GM21737 (cell line): ENCODE measurements around the gene FRY.

ENCODE experiments used
- ATAC-seq: cut with Tn5 transposase; IDR thresholded peaks from one replicate; pipeline ENCODE4 v1.9.1; 2021; ENCODE audit warnings: mild to moderate bottlenecking, moderate library complexity; ENCODE audit not compliant: unreplicated experiment

Gene FRY

DNA sequence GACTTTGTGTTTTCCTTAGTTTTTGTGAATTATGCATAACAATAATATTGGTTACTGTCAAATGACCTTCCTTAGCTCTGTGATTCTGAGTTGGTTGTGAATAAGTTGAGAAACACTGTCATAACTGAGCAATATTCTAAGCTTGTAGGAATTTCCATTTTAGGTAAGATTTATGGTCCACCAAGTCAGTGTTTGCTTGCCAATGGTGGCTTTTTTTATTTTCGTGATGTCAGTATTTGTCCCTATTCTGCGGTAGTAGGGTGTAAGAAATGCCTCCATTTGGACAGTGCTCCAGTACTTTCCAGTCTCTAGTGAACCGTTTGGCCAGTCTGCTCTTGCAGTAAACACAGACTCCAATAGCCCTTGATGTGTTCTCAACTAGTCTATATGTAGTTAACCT is 94.7 kb downstream of the FRY start:
- ATAC-seq, result no peak

DNA sequence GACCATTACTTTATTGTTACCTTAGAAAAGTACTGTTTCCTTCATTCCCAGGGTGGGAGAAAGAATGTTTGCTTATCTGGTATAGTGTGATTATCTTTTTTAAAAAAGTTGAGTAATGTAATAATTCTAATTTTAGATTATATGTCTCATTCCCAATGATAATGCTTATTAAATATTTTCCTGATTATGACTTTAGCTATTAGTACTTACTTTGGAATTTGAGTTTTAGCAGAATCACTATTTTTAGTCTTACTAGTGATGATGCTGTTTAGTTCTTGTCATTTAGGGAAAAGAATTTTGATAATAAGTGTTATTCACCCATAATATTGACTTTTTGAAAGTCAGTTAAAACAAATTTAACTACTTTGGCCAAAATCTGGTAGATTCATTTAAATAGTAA is 95.2 kb downstream of the FRY start:
- ATAC-seq, result no peak

DNA sequence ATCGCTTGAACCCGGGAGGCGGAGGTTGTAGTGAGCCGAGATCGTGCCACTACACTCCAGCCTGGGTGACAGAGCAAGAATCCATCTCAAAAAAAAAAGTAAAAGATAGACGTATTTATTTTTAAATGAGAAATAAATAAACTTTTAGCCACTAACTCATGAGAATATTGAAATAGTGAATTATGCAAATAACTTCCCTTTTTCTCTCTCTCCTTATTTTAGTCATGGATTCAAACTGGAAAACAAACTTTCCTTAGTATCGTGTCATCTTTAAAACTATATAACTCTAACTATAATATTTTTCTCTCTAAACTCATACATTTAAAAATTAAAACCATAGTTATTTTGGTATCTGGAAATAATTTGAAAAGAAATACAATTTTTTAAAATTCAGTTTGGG is 96.1 kb downstream of the FRY start:
- ATAC-seq, result no peak

DNA sequence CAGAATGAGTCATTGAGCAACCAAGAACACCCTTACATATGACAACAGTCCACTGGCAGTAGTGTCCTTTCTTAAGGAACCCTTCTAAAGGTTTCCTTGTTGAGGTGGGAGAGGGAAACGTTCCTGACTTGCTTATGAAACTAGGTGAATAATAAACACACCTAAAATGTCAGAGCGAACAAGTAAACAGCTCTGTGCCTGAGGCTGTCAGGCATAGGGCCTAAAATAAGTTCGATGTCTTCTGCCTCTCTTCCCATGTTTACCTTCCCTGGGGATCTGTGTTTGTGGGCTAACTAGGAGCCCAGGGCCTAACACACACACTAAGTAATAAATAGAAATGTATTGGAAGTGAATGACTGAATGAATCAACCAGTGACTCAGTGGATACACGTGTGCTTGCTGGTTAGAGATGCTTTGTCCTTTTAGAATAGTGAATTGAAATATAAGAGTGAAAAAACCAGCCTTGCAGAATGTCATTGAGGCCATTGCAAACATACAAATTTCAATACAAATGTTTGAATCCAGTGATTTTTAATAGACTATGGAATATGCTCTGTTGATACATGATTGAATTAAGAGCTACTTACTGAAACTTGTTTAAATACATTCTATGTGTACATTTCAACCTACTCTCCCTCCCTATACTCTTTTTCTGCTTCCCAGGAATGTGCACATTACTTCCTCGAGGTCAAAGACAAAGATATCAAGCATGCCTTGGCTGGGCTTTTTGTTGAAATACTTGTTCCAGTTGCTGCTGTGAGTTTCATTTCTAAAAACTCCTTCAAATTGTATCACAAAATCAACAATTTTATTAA is 102.9 kb downstream of the FRY start:
- no peak for ATAC-seq

DNA sequence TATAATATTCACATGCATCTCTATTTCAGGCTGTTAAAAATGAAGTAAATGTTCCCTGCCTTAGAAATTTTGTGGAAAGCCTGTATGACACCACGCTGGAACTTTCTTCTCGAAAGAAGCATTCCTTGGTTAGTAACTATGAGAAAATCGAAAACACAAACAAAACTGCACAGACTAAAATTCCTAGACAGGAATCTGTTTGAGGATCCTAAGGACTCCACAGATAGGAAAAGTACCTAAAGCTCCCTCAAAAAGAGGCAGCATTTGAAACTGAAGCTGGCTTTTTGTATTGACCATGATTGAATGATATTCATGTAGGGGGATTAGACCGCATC is 103.4 kb downstream of the FRY start:
- no peak for ATAC-seq

DNA sequence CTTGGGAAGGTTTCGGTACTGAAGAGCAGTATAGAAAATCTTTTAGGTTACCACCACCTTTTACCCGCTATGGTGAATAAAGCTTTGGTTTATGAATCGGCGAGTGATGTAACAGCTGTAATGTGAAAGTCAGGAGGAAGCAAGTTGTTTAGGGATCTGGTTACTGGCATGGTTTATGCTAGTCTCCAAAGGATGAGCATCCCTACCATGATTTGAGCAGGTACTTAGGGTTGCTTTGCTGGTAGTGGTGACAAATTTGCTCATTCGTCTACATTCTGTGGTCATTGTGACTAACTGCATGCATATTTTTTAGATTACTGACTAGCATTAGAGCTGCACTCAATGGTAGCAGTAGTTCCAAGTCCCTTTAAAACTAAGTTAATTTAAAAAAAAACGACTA is 104.1 kb downstream of the FRY start:
- no peak for ATAC-seq

DNA sequence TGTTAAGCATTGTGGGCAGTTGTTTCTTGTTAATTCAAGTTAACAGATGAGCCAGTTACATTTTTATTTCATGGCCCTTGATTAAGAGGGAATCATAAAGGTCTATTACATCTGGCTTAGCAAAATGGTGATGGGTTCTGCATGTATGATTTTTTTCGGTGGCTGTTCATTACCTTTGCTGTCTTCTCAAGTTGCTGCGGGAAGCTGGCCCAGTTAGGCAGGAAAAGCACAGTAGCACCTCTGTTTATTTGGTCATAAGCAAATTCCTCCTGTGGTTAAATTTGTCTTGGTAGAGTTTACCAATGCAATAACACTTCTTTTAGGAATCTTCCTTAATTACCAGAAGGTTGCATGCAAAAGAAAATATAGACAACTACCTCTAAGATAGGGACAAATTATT is 104.5 kb downstream of the FRY start:
- no peak for ATAC-seq

DNA sequence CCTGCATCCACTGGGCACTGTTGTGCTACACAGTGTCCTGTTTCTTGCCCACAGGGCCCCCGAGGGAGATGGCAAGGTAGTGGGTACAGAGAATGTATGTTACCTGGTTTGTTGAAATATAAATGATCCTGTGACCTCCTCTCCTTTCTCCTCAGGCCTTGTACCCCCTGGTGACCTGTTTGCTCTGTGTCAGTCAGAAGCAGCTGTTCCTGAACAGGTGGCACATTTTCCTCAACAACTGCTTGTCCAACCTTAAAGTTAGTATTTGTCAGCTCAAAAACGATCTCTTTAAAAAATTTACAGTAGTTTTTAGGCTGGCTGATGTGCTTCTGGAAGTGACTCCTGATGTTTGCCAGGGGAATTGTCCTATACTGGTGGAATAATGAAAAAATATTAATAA is 105.1 kb downstream of the FRY start:
- ATAC-seq, result no peak

DNA sequence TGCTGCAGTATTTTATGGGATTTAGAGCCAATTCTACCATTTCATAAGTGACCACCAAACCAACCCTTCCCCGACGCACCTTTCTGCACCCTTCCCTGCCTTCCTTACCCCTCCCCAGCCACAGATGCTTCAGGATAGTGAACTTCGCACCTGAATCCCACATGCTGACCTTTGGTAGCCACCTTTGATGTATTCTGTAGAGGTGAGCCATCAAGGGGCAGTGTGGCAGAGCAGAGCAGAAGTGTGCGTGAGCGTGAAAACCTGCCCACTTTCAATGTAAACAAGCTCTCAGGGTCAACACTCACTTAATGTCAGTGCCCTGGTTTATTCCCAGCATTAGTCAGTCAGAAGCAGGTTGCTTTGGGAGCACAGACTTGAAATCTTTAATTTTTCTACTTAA is 107.7 kb downstream of the FRY start:
- ATAC-seq, result no peak

DNA sequence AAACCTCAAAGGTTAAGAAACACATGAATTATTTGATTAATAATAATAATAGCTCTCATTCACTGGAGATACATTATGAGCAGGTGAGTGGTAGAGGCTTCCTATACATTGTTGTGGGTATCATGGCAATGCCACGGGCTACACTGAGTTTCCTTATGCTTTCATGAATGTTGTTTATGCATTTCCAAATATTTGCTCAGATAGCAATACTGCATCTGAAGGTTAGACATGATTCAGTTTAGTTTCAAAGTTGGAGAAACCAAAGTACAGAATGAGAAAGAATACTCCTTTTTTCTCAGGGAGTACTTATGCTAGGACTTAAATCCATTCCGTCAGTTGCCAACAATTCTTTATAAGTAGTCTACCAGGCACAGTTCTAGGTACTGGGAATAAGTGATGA is 108.5 kb downstream of the FRY start:
- no peak for ATAC-seq

DNA sequence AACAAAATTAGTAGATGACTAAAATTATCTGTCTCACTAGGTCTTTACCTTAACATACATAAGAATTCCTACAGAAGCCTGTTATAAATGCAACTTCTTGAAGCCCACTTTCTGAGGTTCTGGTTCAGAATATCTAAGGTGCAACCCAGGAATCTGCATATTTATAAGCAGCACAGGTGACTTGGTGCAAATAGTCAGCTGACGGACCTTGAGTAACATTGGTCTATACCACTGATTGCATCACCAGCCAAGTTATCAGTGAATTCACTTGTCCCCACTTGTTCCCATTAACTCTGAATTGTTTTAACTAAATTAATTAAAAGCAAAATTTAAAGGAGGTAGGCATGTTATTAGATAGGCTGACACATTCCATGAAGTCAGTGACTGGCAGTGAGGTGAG is 109.9 kb downstream of the FRY start:
- ATAC-seq, result no peak

DNA sequence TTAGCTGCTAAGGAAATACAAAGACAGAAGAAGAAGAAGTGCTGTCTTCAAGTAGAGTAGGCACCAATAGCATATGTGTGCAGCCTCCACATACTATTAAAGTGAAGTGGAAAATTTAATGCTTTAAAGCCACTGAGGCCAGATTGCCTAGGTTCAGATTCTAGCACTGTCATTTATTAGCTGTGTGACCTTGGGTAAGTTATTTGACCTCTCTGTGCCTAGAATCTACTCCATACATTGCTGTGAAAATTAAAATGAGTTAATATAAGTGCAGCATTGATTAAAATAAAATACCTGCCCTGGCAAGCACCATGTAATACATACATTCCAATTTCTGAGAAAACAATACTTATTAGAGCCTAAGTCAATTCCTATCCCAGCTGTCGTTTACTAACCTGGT is 110.5 kb downstream of the FRY start:
- ATAC-seq, result no peak

DNA sequence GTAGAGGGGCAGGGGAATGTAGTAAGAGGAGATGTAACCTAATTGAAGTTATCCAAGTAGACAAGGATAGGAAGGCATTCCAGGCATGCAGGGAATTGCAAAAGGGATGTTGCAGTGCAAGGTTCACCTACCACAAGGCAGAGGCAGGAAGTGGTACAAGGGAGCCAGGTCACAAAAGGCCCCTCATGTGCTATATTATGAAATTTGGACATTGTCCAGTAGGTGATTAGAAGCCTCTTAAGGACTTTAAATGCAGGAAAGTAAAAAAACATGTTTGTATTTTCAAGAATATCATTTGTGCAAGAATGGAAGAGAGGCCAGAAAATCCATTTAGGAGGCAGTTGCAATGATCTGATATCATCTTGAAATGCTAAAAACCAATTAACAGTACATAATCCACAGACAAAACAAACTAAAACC is 111.4 kb downstream of the FRY start:
- ATAC-seq, result no peak

DNA sequence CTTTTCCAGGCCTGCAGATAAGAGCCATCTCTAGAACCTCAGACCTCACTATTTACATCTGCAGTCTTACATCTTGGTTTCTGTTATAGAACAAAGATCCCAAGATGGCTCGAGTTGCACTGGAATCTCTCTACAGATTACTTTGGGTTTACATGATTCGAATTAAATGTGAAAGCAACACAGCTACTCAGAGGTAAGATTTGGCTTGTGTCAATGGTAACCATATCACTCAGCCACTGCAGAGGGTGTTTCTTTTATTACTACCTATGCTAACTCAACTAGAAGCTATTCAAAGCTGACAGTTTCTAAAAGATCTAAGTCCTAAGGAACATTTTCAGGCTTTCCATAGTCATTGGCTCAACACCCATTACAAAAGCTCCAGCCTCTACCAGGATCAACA is 115.6 kb downstream of the FRY start:
- no peak for ATAC-seq

DNA sequence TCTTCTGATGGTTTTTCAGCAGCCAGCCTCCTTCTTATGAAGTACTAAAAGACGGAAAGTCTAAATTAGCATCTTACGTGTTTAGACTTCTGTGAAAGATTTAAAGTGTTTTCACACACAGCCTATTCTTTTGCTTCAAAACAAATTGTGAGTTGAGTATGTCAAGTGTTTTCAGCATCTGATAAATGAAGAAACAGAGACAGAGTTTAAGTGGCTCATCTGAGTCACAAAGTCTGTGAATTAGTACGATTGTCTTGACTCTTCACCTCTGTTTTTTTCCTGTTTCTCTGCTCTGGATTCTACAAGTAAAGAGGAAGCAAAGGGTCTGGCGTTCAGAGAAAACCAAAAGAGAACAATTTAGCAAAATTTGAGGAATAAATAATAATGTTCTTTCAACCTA is 116.4 kb downstream of the FRY start:
- ATAC-seq, result no peak

DNA sequence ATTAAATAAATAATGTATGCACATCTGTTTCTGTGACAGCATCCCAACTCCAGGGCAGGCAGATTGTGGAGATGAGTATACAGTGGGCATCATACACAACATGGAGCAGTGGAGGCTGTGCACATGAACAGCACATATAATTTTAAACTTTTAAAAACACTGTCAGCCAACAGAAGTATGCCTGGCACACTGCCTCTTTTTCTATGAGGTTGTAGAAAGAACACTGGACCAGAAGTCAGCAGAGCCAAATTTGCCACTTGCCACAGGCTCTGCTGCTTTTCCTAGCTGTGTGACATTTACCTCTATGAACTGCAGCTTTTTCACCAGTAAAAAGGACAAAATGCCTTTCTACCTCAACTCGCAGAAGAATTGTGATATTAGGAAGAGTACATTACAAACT is 118.7 kb downstream of the FRY start:
- no peak for ATAC-seq

DNA sequence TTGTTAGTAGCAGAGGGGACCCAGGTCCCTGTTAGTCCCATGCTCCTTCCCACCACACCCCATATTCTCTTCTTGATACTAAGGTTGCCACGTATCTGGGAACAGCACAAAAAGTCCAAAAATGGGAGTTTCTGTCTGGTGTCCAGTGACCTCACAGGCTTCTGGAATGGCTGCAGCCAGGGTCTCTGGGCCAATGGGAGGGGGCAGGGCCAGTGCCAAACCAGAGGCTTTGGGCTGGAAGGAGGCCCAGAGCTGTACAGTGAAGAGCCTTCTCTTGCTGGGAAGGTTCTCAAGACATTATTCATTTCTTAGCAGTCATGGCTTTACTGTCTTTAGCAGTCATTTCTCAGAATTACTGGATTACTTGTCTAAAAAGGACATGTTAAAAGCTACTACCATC is 119.2 kb downstream of the FRY start:
- no peak for ATAC-seq

DNA sequence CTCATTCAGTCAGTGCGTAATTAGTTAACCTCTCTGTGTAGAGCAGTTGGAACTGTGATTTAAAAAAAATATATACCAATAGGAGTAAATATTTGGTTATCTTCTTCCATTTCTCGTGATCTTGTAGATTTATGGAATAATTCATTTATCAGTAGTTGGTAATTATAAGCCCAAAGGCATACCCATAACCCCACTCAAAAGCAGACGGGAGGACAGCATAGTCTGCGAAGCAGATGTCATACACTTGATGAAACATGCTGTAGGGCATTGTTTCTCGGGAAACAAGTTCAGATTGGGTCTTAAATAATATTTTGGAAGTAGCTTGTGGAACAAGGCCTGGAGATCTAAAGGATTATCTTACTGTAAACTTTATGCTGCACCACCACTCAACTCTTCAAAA is 119.7 kb downstream of the FRY start:
- ATAC-seq, result no peak

DNA sequence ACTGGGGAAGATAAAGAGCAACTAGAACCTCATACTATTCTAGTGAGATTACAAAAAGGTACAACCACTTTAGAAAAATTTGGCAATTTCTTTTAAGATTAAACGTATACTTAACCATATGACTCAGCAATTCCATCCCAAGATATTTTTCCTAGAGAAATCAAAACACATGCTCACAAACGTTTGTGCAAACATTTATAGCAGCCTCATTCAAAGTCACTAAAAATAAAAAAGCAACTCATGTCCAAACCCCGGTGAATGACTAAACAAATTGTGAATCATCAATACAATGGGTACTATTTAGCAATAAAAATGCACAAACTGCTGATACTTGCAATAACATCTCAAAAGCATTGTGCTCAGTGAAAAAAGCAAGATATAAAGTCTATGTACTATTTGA is 121.5 kb downstream of the FRY start:
- ATAC-seq, result no peak

DNA sequence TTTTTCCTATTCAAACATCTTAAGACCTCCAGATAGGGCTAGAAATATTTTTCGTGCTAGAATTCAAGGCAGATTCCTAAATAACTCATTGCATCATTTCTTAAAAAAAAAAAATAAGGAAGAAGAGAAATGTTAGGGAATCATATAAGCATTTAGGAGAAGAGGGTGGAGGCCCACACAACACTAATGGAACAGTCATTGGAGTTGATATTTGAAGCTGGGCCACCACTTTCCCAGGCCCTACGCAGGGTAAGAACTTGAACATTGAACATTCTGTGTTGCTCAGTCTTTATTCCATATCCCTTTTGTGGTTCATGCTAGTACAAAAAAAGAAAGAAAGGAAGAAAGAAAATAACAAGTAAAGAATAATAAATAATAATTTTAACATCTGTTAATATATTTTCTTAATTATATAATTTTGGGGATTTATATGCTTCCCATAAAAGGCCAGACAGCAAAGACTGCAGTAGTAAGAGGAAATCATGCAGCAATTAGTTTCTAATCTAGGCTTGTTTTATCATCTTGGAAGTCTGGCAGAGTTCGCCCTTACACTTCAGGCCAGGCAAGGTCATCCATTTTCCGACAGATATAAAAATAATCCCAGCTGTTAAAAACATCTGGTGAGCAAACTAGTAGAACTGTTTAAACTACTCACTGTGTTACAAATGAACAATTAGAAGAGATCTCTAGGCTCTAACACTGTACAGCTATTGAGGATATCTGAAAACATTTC is 127.7 kb downstream of the FRY start:
- no peak for ATAC-seq

DNA sequence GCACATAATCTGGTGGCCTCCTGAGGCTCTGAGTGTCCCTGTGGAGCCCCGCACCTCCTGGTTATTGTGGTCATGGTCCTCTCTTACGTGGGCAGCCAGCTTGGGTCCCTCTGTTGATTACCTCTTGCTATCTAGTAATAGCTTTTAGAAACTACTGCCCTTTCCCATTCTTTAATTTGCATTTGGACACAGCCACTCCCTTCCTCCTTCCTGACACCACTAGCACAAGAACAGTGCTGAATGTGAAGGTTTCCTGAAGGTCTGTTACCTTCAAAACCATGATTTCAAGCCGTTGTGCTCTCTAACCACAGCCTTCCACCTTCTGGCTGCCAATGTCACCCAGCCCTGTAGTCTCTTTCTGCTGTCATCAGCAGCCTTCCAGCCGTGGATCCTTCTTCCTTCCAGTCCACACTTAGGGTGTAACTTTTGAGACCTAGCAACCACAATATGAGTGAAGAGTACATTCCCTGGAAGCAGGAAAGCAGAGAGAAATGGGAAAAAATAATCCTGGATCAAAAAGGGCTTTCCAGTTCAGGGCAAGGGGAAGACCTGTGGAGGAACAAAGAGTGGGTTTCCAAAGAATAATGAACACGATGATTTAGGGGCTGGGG is 130.9 kb downstream of the FRY start:
- ATAC-seq, result no peak

DNA sequence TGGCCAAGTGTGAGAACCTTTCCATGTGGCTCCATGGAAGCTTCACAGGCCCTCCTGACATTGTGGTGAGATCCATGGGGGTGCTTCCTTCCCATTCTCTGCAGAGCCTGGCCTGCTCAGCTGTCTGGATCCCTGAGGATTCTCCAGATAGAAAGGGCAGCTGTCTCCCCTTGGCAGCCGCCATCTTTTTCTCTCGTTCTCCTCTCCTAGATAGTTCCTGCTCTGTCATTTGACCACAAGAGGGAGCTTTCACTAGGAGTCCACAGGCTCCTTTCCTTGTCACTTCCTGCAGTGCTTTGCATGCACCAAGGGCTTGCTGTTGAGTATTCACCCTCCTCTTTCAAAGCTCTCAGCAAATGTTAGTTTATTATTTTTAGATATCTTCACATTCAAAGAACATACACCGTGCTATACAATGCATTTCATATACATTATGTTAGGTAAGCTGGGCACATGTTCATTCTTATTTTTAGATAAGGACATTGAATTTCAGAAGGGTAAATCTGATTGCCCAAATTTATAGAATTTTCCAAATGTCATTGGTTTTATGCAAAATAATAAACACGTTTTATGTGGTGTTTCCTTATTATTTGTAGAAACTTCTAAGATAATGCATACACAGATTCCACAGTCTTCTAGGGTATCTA is 133.2 kb downstream of the FRY start:
- ATAC-seq, result no peak
